ENCODE data around the gene TEX101. TPM values are rescaled to one million over a fixed set of nuclear protein-coding genes. Genes with fewer than 3 reads are reported as not detected.
A peak's percentile ranks its signal among the peaks of the same experiment; 100 is the strongest.
"Not testable (repeated sequence)": the region's sequence is repeated elsewhere in the genome, so short reads cannot be mapped to it uniquely, and the experiment has no call there.

TEX101 gene
- polyA plus RNA-seq, 4 donors: 0.11 TPM; not detected in 3

GRCh38 chr19:43416951-43417623 lies 2.4 kb downstream of the TEX101 start:
- no peak for DNase-seq (ENCODE audit: low read depth in 4 of 4, low spot score in 3 of 4)

GRCh38 chr19:43420954-43421353 lies 6.3 kb downstream of the TEX101 start:
- no peak for DNase-seq (ENCODE audit: low read depth in 4 of 4, low spot score in 3 of 4)

- DNase-seq (ENCODE audit: low read depth in 4 of 4, low spot score in 3 of 4): no peak
These were observed 7.5 kb downstream of the TEX101 start for GRCh38 chr19:43422000-43422688.

GRCh38 chr19:43422689-43423066 lies 8.0 kb downstream of the TEX101 start:
- DNase-seq (ENCODE audit: low read depth in 4 of 4, low spot score in 3 of 4): no peak

- no peak for DNase-seq (ENCODE audit: low read depth in 4 of 4, low spot score in 3 of 4)
These were observed 9.1 kb downstream of the TEX101 start for GRCh38 chr19:43423779-43424178.

- DNase-seq (ENCODE audit: low read depth in 4 of 4, low spot score in 3 of 4): no peak
These were observed 11.1 kb downstream of the TEX101 start for GRCh38 chr19:43425567-43426392.

- DNase-seq (ENCODE audit: low read depth in 4 of 4, low spot score in 3 of 4): no peak
These were observed 14.7 kb downstream of the TEX101 start for GRCh38 chr19:43429395-43429794.

GRCh38 chr19:43430142-43430710 lies 15.5 kb downstream of the TEX101 start:
- DNase-seq (ENCODE audit: low read depth in 4 of 4, low spot score in 3 of 4): no peak

- no peak for DNase-seq (ENCODE audit: low read depth in 4 of 4, low spot score in 3 of 4)
These were observed 16.3 kb downstream of the TEX101 start for GRCh38 chr19:43430976-43431375.

- no peak for DNase-seq (ENCODE audit: low read depth in 4 of 4, low spot score in 3 of 4)
These were observed 18.6 kb downstream of the TEX101 start for GRCh38 chr19:43433358-43433673.

- DNase-seq (ENCODE audit: low read depth in 4 of 4, low spot score in 3 of 4): no peak
These were observed 19.0 kb downstream of the TEX101 start for GRCh38 chr19:43433689-43434088.

- DNase-seq (ENCODE audit: low read depth in 4 of 4, low spot score in 3 of 4): no peak
These were observed 21.1 kb downstream of the TEX101 start for GRCh38 chr19:43435775-43436174.

GRCh38 chr19:43437284-43437683 lies 22.6 kb downstream of the TEX101 start:
- DNase-seq (ENCODE audit: low read depth in 4 of 4, low spot score in 3 of 4): not testable (repeated sequence)

- no peak for DNase-seq (ENCODE audit: low read depth in 4 of 4, low spot score in 3 of 4)
These were observed 23.0 kb downstream of the TEX101 start for GRCh38 chr19:43437712-43438111.

GRCh38 chr19:43438291-43439031 lies 23.8 kb downstream of the TEX101 start:
- peak; percentile 41 to 63 (median 52) for DNase-seq (ENCODE audit: low read depth in 4 of 4, low spot score in 3 of 4)

- no peak for DNase-seq (ENCODE audit: low read depth in 4 of 4, low spot score in 3 of 4)
These were observed 24.5 kb downstream of the TEX101 start for GRCh38 chr19:43439032-43439708.

- DNase-seq (ENCODE audit: low read depth in 4 of 4, low spot score in 3 of 4): no peak
These were observed 25.0 kb downstream of the TEX101 start for GRCh38 chr19:43439709-43440063.

- DNase-seq (ENCODE audit: low read depth in 4 of 4, low spot score in 3 of 4): no peak
These were observed 27.0 kb downstream of the TEX101 start for GRCh38 chr19:43441716-43442115.

GRCh38 chr19:43444091-43444490 lies 29.4 kb downstream of the TEX101 start:
- DNase-seq (ENCODE audit: low read depth in 4 of 4, low spot score in 3 of 4): not testable (repeated sequence)

Data from left renal pelvis (tissue), 4 donors.